GM19193 (cell line): ENCODE results near the gene HDAC11.

Source experiments
- POLR2A ChIP-seq: IDR thresholded peaks from 4 replicates; pipeline ENCODE4 v1.6.1; 2011; ENCODE audit not compliant: insufficient read depth, insufficient read length; ENCODE audit errors: extremely low read depth

Gene HDAC11

GRCh38 chr3:13463618-13464400 lies 16.3 kb upstream of the HDAC11 start:
- TF ChIP-seq POLR2A = no peak

DNA sequence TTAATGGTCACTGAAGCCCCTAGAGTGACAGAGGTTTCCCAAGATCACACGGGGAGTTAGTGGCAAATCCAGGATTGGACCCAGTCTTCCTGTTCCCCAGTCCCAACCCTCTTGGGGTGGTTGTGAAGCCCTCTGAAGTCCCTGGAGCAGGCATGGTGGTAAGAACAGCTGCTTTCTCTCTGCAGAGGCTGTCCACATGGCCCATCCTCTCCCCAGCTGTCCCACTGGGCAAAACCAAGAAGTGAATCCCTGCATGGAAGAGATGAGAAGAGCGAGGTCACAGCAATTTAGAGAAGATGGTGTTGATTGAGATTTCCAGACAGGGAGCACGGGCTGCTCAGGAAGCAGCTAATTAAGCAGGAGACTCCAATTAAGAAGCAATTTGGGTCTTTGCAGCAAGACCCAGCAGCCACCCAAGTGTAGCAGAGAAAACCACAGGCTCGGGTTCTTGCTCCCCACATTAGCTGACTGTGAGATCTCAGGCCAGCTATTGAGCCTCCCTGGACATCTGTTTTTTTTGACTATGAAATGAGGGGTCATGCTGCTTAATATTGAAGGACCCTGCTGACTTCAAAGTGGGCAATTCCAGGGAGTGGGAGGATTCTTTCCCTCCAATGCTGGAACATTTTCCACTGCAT lies 14.8 kb upstream of the HDAC11 start:
- no peak for TF ChIP-seq POLR2A

GRCh38 chr3:13466781-13467180 lies 13.3 kb upstream of the HDAC11 start:
- TF ChIP-seq POLR2A = no peak

DNA sequence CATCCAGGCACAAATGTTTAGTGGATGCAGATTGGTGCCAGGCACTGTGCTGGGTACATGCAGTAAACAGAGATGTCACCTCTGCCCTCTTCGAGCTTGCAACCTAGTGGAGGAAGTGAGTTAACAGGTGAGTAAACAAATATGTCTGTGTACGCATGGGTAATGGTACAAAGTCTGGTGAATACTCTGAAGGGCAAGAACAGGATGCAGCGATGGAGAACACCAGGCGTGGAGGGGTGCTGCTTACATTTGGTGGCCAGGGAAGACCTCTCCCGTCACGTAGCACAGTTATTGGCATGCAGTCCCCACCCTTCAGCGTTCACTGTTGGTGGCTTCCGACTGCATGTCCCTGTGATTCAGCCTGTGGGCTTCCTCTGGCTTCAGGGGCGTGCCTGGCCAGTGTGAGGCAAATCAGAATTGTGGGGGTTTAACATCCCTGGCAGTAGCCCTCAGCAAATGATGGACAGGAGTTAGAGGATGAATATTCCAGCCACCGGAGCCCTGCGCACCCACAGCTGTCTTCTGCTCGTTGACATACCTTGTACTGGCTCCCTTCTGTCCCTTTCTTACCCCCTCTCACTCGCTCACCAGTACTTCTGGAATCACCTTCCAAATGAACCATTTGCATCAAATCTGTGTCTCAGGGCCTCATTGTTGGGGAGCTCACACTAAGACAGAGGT lies 9.1 kb upstream of the HDAC11 start:
- TF ChIP-seq POLR2A = no peak

GRCh38 chr3:13472286-13472685 lies 7.8 kb upstream of the HDAC11 start:
- TF ChIP-seq POLR2A = no peak

GRCh38 chr3:13473020-13473419 lies 7.1 kb upstream of the HDAC11 start:
- no peak for TF ChIP-seq POLR2A

- TF ChIP-seq POLR2A = no peak
Measured at GRCh38 chr3:13474021-13474420, 6.1 kb upstream of the HDAC11 start.

DNA sequence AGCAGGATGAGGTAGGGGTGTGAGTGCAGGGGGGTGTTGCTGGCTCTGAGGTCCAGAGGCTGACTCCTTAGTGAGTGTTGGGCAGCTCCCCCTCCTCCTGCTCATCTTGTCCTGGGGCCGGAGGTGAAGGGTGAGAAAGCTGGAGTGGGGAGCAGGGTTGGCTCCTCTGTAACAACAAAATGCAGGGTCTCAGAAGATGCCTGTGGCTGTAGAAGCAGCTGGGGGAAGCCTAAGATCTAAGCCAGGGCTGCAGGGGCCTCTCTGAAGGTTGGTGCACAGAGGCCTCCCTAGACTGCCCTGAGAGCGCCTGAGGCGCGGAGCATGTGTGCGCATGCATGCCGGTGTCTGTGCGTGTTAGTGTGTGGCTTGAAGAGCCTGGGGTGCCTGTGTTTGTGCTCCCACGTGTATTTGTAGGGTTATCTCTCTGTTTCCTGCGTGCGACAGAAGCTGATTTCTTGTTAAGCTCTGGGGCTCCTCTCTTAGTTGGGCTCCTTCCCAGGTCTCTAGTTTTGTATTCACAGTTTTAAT lies 5.3 kb upstream of the HDAC11 start:
- no peak for TF ChIP-seq POLR2A

- no peak for TF ChIP-seq POLR2A
Measured at GRCh38 chr3:13475871-13476590, 4.1 kb upstream of the HDAC11 start.

DNA sequence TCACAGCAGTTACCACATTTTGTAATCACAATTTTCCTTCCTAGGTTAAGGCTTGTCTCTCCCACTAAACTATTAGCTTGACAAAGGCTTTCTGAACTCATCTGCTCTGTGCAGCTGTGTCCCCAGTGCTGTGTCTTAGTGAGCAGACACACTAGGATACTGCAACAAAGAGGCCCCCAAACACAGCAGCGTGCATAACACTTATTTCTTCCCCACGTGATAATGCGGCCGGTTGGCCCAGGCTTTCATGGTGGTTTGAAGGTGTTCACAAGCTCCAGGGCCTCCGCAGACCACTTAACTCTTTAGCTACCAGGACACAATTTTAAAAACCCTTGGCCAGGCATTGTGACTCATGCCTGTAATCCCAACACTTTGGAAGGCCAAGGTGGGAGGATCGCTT lies 2.2 kb upstream of the HDAC11 start:
- no peak for TF ChIP-seq POLR2A

- no peak for TF ChIP-seq POLR2A
Measured at GRCh38 chr3:13479332-13479581, 849 bp upstream of the HDAC11 start.

GRCh38 chr3:13480340-13481318 lies 523 bp downstream of the HDAC11 start:
- no peak for TF ChIP-seq POLR2A

- no peak for TF ChIP-seq POLR2A
Measured at GRCh38 chr3:13482106-13482690, 2.1 kb downstream of the HDAC11 start.

- TF ChIP-seq POLR2A = no peak
Measured at GRCh38 chr3:13483286-13483685, 3.2 kb downstream of the HDAC11 start.

DNA sequence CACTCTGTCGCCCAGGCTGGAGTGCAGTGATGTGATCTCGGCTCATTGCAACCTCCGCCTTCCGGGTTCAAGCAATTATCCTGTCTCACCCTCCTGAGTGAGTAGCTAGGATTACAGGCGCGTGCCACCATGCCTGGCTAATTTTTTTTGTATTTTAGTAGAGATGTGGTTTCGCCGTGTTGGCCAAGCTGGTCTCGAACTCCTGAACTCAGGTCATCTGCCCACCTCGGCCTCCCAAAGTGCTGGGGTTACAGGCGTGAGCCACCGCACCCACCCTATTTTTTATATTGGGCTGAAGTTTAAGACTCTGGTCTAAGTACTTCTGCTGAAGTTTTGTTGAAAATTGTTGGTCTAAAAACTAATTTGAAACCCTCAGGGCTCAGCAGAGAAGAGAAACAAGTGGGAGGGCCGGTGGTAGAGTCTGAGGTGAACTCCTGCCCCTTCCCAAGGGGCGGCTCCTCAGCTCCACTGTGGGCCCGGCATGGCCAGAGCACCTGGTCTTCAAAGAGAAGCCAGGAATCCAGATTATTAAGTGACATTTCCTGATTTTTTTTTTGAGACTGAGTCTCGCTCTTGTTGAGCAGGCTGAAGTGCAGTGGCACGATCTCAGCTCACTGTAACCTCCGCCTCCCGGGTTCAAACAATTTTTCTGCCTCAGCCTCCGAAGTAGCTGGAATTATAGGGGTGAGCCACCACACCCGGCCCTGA lies 4.0 kb downstream of the HDAC11 start:
- TF ChIP-seq POLR2A = no peak
